Measurements from ENCODE around the gene MAML2. TPM values are rescaled to one million over a fixed set of nuclear protein-coding genes. Genes with fewer than 3 reads are reported as not detected.

MAML2 gene
- total and polyA plus RNA-seq, 2 of the 8 experiments (the other 6 are each of a cell fraction or from before 2014, with no cell fraction given), result 3.8 to 6.6 TPM

GRCh38 chr11:96096360-96096759, 246.6 kb downstream of the MAML2 start:
- Histone ChIP-seq H4K8ac (ENCODE audit: extremely low read depth, insufficient read depth, low read length) (no peak overlapping the region), H2BK15ac (ENCODE audit: low read length) (no peak overlapping the region), H3K9ac (replicated peaks in 1 of 4; ENCODE audit: extremely low read depth in 1 of 4, low read depth in 3 of 4, low read length in 3 of 4) (no peak overlapping the region), H2BK5ac (ENCODE audit: low read depth, low read length) (no peak overlapping the region), H3K79me1 (ENCODE audit: low read depth, low read length) (no peaks in the 10 kb centered on the region), H3K23ac (ENCODE audit: insufficient read length) (no peak overlapping the region), H4K91ac (replicated peaks; ENCODE audit: insufficient read length, low read length) (no peak overlapping the region), H3K4me3 (ENCODE audit: extremely low read depth in 1 of 4, insufficient read depth in 2 of 4, low read depth in 3 of 4, low read length in 4 of 4) (no peak overlapping the region), H3K18ac (ENCODE audit: extremely low read depth, low read length) (no peak overlapping the region), H4K20me1 (replicated peaks in 1 of 2; ENCODE audit: control insufficient read depth in 1 of 2, insufficient read depth in 2 of 2, low read length in 2 of 2) (no peaks in the 10 kb centered on the region), H3K4me1 (replicated peaks in 1 of 4; ENCODE audit: control insufficient read depth in 3 of 4, insufficient read depth in 4 of 4, low read length in 3 of 4) (peaks cover 0 to 4% (median 1%) of the 10 kb centered on the region in 4 experiments; a peak in 4 of 7 replicates), H3K4ac (replicated peaks; ENCODE audit: insufficient read length, low read depth, low read length) (no peak overlapping the region), H4K5ac (ENCODE audit: insufficient read length, low read depth, low read length) (no peak overlapping the region), H2BK20ac (ENCODE audit: low read length) (no peak overlapping the region), H3K27ac (ENCODE audit: low read depth, low read length) (no peak overlapping the region), H2AK5ac (ENCODE audit: low read depth, low read length) (no peak overlapping the region), H3K27me3 (replicated peaks in 1 of 4; ENCODE audit: control insufficient read depth in 3 of 4, extremely low read depth in 1 of 4, insufficient read depth in 3 of 4, low read length in 3 of 4) (no peaks in the 10 kb centered on the region), H3K36me3 (ENCODE audit: control insufficient read depth in 2 of 4, insufficient read depth in 4 of 4, low read length in 3 of 4) (0 out of 8 replicates have a peak, but pooled peaks cover 0 to 3% (median 0%) of the 10 kb centered on the region in 4 experiments), H2BK12ac (ENCODE audit: low read depth, low read length) (no peak overlapping the region), H3K9me3 (ENCODE audit: insufficient read depth in 2 of 2, low read depth in 1 of 2, low read length in 1 of 2) (no peaks in the 10 kb centered on the region), H3K4me2 (ENCODE audit: insufficient read depth in 1 of 2, low read depth in 2 of 2, low read length in 2 of 2) (no peak overlapping the region), H3K56ac (replicated peaks; ENCODE audit: insufficient read length, low read depth, low read length) (no peak overlapping the region), H2BK120ac (replicated peaks; ENCODE audit: low read depth, low read length) (no peak overlapping the region), H3K79me2 (ENCODE audit: control insufficient read depth in 1 of 2, insufficient read depth in 2 of 2, low read length in 2 of 2) (no peaks in the 10 kb centered on the region), H3K23me2 (ENCODE audit: low read depth, low read length) (no peaks in the 10 kb centered on the region), H3K14ac (ENCODE audit: insufficient read length) (no peak overlapping the region), H2AFZ (ENCODE audit: low read length) (no peak overlapping the region)
- CTCF ChIA-PET (ENCODE audit: partially characterized antibody), result no interaction called here
- POLR2A ChIA-PET (ENCODE audit: partially characterized antibody), result no interaction called here
- 93% methylated on average over 4 of the region's 4 CpGs; no CpG with 5 or more reads in 1 of the 2 experiments for WGBS, 2 experiments (ENCODE audit: extremely low coverage in 1 of 2, insufficient coverage in 1 of 2, insufficient read length in 1 of 2, insufficient replicate concordance in 2 of 2, low coverage in 1 of 2, low lambda C conversion rate in 2 of 2, missing lambda C conversion rate in 1 of 2)
- DNase-seq (ENCODE audit: low read depth in 1 of 2, low spot score in 2 of 2), result no peak
- no peak for TF ChIP-seq TAF7 (optimal IDR thresholded peaks at IDR 0.05; ENCODE audit: borderline replicate concordance, low read depth, low read length)
- no peak for TF ChIP-seq KDM1A (IDR thresholded peaks at IDR 0.05; ENCODE audit: borderline replicate concordance, low read length)
- no peak for TF ChIP-seq EZH2 (IDR thresholded peaks at IDR 0.05; ENCODE audit: low read depth, low read length, severe bottlenecking)
- FAIRE-seq, result no peak
